Fibroblast of lung (primary cell): Measurements from ENCODE around the gene TNK1. TPM values are rescaled to one million over a fixed set of nuclear protein-coding genes. Genes with fewer than 3 reads are reported as not detected.
"Not testable (repeated sequence)": the region's sequence is repeated elsewhere in the genome, so short reads cannot be mapped to it uniquely, and the experiment has no call there.

Source experiments
- DNase-seq, 2 donors: peaks; one replicate each; pipeline versions ENCODE4 v3.0.0 to v3.0.0-alpha.2; 2010; ENCODE audit warnings: low read depth in 2 of 2
- H2AFZ ChIP-seq: 2 replicates; pipeline ENCODE4 v1.5.1; 2012; ENCODE audit warnings: low read length, control low read depth, inconsistent platforms
- H3K27ac ChIP-seq: 2 replicates; pipeline ENCODE4 v1.5.1; 2011; ENCODE audit warnings: low read length, control low read depth; ENCODE audit not compliant: insufficient read depth
- H3K27me3 ChIP-seq: 2 replicates; pipeline ENCODE4 v1.5.1; 2011; ENCODE audit warnings: mild to moderate bottlenecking, low read length; ENCODE audit not compliant: control insufficient read depth, insufficient read depth
- H3K36me3 ChIP-seq: 2 replicates; pipeline ENCODE4 v1.5.1; 2011; ENCODE audit warnings: low read length; ENCODE audit not compliant: control insufficient read depth, insufficient read depth
- H3K4me1 ChIP-seq: 2 replicates; pipeline ENCODE4 v1.5.1; 2011; ENCODE audit warnings: low read length; ENCODE audit not compliant: control insufficient read depth, insufficient read depth; ENCODE audit errors: extremely low read depth
- H3K4me2 ChIP-seq: 2 replicates; pipeline ENCODE4 v1.5.1; 2011; ENCODE audit warnings: low read length, control low read depth; ENCODE audit not compliant: insufficient read depth; ENCODE audit errors: extremely low read depth
- H3K4me3 ChIP-seq, 4 experiments: fragments of 200-600 bp in 1 of 4; sonication (generic) in 1 of 4; replicated peaks in 1 of 4; 2 replicates each; pipeline ENCODE4 v1.5.1; 2011 to 2016; ENCODE audit warnings: low read length in 4 of 4, low read depth in 3 of 4, mild to moderate bottlenecking in 3 of 4, control low read depth in 2 of 4, inconsistent platforms in 1 of 4, mixed read lengths in 1 of 4; ENCODE audit not compliant: insufficient read depth in 1 of 4; ENCODE audit errors: control extremely low read depth in 1 of 4
- H3K79me2 ChIP-seq: 2 replicates; pipeline ENCODE4 v1.5.1; 2012; ENCODE audit warnings: mild to moderate bottlenecking, low read length, inconsistent platforms; ENCODE audit not compliant: control insufficient read depth, insufficient read depth
- H3K9ac ChIP-seq: 2 replicates; pipeline ENCODE4 v1.5.1; 2011; ENCODE audit warnings: mild to moderate bottlenecking, low read length, control low read depth; ENCODE audit not compliant: insufficient read depth
- H3K9me3 ChIP-seq: 2 replicates; pipeline ENCODE4 v1.5.1; 2012; ENCODE audit warnings: low read depth, low read length; ENCODE audit not compliant: control insufficient read depth, insufficient read depth
- H4K20me1 ChIP-seq: 2 replicates; pipeline ENCODE4 v1.5.1; 2011; ENCODE audit warnings: low read length; ENCODE audit not compliant: control insufficient read depth, insufficient read depth; ENCODE audit errors: extremely low read depth
- CTCF ChIP-seq, 2 donors: IDR thresholded peaks in 1 of 2; conservative IDR thresholded peaks in 1 of 2; 1 replicate in 1 of 2; 2 replicates in 1 of 2; pipeline ENCODE4 v1.5.1; 2011 to 2012; ENCODE audit warnings: low read length in 2 of 2, control low read depth in 1 of 2, inconsistent platforms in 1 of 2, low read depth in 1 of 2, mild to moderate bottlenecking in 1 of 2
- EZH2 ChIP-seq: IDR thresholded peaks from 2 replicates; pipeline ENCODE4 v1.5.1; 2012; ENCODE audit warnings: low read length, control low read depth, mild to moderate bottlenecking; ENCODE audit errors: missing control alignments
- polyA plus RNA-seq, 2 donors: library from polyadenylated mRNA; depleted of rRNA in 1 of 2; stranded (reverse) in 1 of 2; unstranded in 1 of 2; fragments of >200 nt; gene quantifications; 2 replicates each; pipeline ENCODE4 v1.2.1, GENCODE V29; 2011 to 2012; ENCODE audit warnings: missing spikeins in 1 of 2
- total RNA-seq: library from RNA; depleted of rRNA; stranded (reverse); fragments of >200 nt; gene quantifications from 2 replicates; pipeline ENCODE4 v1.2.1, GENCODE V29; 2014

TNK1 gene
- total and polyA plus RNA-seq, 2 donors (not counting 1 experiment from before 2014, with no cell fraction given), result 0.15 to 0.66 TPM

GRCh38 chr17:7334938-7335538 lies 45.9 kb upstream of the TNK1 start:
- H3K9me3 ChIP-seq, result no peaks in the 10 kb centered on the region
- no peaks in the 10 kb centered on the region for H4K20me1 ChIP-seq
- no peak overlapping the region for H3K9ac ChIP-seq
- H3K27me3 ChIP-seq, result peaks cover 11% of the 10 kb centered on the region
- TF ChIP-seq EZH2 (no peak), CTCF (conservative IDR thresholded peaks at IDR 0.05 in 1 of 2, IDR thresholded peaks at IDR 0.05 in 1 of 2; ENCODE audit: low read depth in 1 of 2, low read length in 2 of 2) (no peak)
- no peak overlapping the region for H3K4me3 ChIP-seq
- H3K36me3 ChIP-seq, result no peaks in the 10 kb centered on the region
- H3K4me1 ChIP-seq, result no peaks in the 10 kb centered on the region
- H2AFZ ChIP-seq, result no peak overlapping the region
- H3K4me2 ChIP-seq, result no peak overlapping the region
- no peaks in the 10 kb centered on the region for H3K79me2 ChIP-seq
- no peak overlapping the region for H3K27ac ChIP-seq
- no peak for DNase-seq

- not testable (repeated sequence) for H3K36me3 ChIP-seq, H3K4me2 ChIP-seq, H3K27ac ChIP-seq, H3K9ac ChIP-seq, H3K9me3 ChIP-seq, H3K79me2 ChIP-seq, H3K4me3 ChIP-seq, H2AFZ ChIP-seq, H3K4me1 ChIP-seq, DNase-seq, H4K20me1 ChIP-seq
- H3K27me3 ChIP-seq, result peaks cover 11% of the 10 kb centered on the region
Observed at GRCh38 chr17:7335765-7336164, 45.1 kb upstream of the TNK1 start.

- Histone ChIP-seq H3K36me3 (no peaks in the 10 kb centered on the region), H3K4me1 (no peaks in the 10 kb centered on the region), H3K9me3 (no peaks in the 10 kb centered on the region), H3K27ac (no peak within 1 kb of the TSS), H3K4me2 (no peak within 1 kb of the TSS), H4K20me1 (no peaks in the 10 kb centered on the region), H3K9ac (no peak within 1 kb of the TSS), H3K4me3 (no peak within 1 kb of the TSS), H3K27me3 (peaks cover 11% of the 10 kb centered on the region), H2AFZ (no peak within 1 kb of the TSS), H3K79me2 (no peaks in the 10 kb centered on the region)
- TF ChIP-seq EZH2 (no peak), CTCF (conservative IDR thresholded peaks at IDR 0.05 in 1 of 2, IDR thresholded peaks at IDR 0.05 in 1 of 2; ENCODE audit: low read depth in 1 of 2, low read length in 2 of 2) (no peak)
- no peak for DNase-seq
Observed at GRCh38 chr17:7336240-7337175, 44.4 kb upstream of the TNK1 start, which contains the start of gene ACAP1. ACAP1 (plus strand) TSS chr17:7336529; CDS start chr17:7336735, 206 bp downstream.

GRCh38 chr17:7337600-7337999 lies 43.3 kb upstream of the TNK1 start:
- H3K27ac ChIP-seq, H3K79me2 ChIP-seq, H3K4me3 ChIP-seq, H3K27me3 ChIP-seq, H3K4me2 ChIP-seq, H2AFZ ChIP-seq, H3K9ac ChIP-seq, H3K36me3 ChIP-seq, H3K9me3 ChIP-seq, H3K4me1 ChIP-seq, DNase-seq, H4K20me1 ChIP-seq: not testable (repeated sequence)
